ENCODE results near the gene PMS2. TPM values are rescaled to one million over a fixed set of nuclear protein-coding genes. Genes with fewer than 3 reads are reported as not detected.
A peak's percentile ranks its signal among the peaks of the same experiment; 100 is the strongest.
"Not testable (repeated sequence)": the region's sequence is repeated elsewhere in the genome, so short reads cannot be mapped to it uniquely, and the experiment has no call there.

Gene PMS2
- total RNA-seq, 1 experiment from 2014 or later, result 18.9 TPM

GRCh38 chr7:6012355-6013104, 3.7 kb upstream of the PMS2 start:
- H3K27me3 Mint-ChIP-seq (ENCODE audit: insufficient read depth, unreplicated experiment), result no peaks in the 10 kb centered on the region
- DNase-seq (ENCODE audit: unreplicated experiment), result no peak
- POLR2A ChIA-PET, result interaction anchor here (0.6 to 1.3 kb wide), 2 partner anchors 12 to 80 kb away, joined by 3 to 7 read pairs; no protein-coding TSS in a partner anchor
- no peaks in the 10 kb centered on the region for H3K9me3 Mint-ChIP-seq (ENCODE audit: unreplicated experiment)
- TF ChIP-seq CTCF (IDR thresholded peaks at IDR 0.05; ENCODE audit: unreplicated experiment), result no peak
- H3K4me3 Mint-ChIP-seq (ENCODE audit: unreplicated experiment), result no peak overlapping the region
- peaks cover 48% of the 10 kb centered on the region for H3K36me3 Mint-ChIP-seq (ENCODE audit: insufficient read depth, unreplicated experiment)
- peak overlapping the region; percentile 21 for H3K27ac Mint-ChIP-seq (ENCODE audit: low read depth, unreplicated experiment)
- CTCF ChIA-PET, result no interaction called here
- intact Hi-C loops (cut with micrococcal nuclease), result no loop called here
- H3K4me1 Mint-ChIP-seq (ENCODE audit: insufficient read depth, unreplicated experiment), result peaks cover 36% of the 10 kb centered on the region
- no TSS peak for BruUV-seq (replicated peaks)

DNA sequence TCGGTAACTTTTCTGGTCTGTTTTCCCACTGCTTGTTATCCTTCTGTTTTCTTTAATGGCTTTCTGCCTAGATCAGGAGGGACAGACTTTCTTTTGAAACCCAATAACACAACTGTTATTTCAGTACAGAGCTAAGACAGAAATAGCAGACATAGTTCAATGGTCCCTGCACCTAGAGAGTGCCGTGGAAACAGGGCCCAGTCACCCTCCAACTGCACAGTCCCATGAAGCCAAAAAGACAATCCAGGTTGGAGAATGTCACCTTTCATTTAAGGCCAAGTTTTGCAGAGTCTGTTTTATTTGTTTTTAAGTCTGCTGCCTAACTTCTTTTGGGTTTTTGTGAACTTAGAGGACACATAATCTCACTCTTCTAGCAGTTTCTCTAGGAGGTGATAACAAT, 2.7 kb upstream of the PMS2 start:
- intact Hi-C loops (cut with micrococcal nuclease), result no loop called here
- H3K9me3 Mint-ChIP-seq (ENCODE audit: unreplicated experiment), result no peaks in the 10 kb centered on the region
- H3K4me1 Mint-ChIP-seq (ENCODE audit: insufficient read depth, unreplicated experiment), result peaks cover 45% of the 10 kb centered on the region
- no peak for DNase-seq (ENCODE audit: unreplicated experiment)
- peak overlapping the region; percentile 83 for H3K4me3 Mint-ChIP-seq (ENCODE audit: unreplicated experiment)
- POLR2A ChIA-PET, result interaction anchor here (0.6 to 1.3 kb wide), 2 partner anchors 13 to 81 kb away, joined by 3 to 7 read pairs; no protein-coding TSS in a partner anchor
- H3K27me3 Mint-ChIP-seq (ENCODE audit: insufficient read depth, unreplicated experiment), result no peaks in the 10 kb centered on the region
- no peak overlapping the region for H3K27ac Mint-ChIP-seq (ENCODE audit: low read depth, unreplicated experiment)
- TF ChIP-seq CTCF (IDR thresholded peaks at IDR 0.05; ENCODE audit: unreplicated experiment), result no peak
- no TSS peak for BruUV-seq (replicated peaks)
- CTCF ChIA-PET, result no interaction called here
- H3K36me3 Mint-ChIP-seq (ENCODE audit: insufficient read depth, unreplicated experiment), result peaks cover 39% of the 10 kb centered on the region

DNA sequence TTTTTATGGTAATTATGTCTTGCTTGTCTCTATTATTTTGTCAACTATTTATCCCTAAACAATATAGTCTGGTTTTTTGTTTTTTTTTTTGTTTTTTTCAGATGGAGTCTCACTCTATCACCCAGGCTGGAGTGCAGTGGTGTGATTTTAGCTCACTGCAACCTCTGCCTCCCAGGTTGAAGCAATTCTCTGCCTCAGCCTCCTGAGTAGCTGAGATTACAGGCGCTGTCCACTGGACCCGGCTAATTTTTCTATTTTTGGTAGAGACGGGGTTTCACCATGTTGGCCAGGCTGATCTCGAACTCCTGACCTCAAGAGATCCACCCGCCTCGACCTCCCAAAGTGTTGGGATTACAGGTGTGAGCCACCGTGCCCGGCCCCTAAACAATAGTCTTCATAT, 1.5 kb upstream of the PMS2 start:
- Mint-ChIP-seq H3K4me1 (ENCODE audit: insufficient read depth, unreplicated experiment) (peaks cover 39% of the 10 kb centered on the region), H3K4me3 (ENCODE audit: unreplicated experiment) (peak overlapping the region; percentile 83), H3K27ac (ENCODE audit: low read depth, unreplicated experiment) (peak overlapping the region; percentile 88), H3K36me3 (ENCODE audit: insufficient read depth, unreplicated experiment) (peaks cover 27% of the 10 kb centered on the region)
- H3K27me3 Mint-ChIP-seq (ENCODE audit: insufficient read depth, unreplicated experiment); DNase-seq (ENCODE audit: unreplicated experiment); CTCF ChIA-PET; intact Hi-C loops (cut with micrococcal nuclease); H3K9me3 Mint-ChIP-seq (ENCODE audit: unreplicated experiment); BruUV-seq (replicated peaks): not testable (repeated sequence)
- POLR2A ChIA-PET, result interaction anchor here (1.0 to 1.2 kb wide), 2 partner anchors 73 to 96 kb away, joined by 3 to 8 read pairs; no protein-coding TSS in a partner anchor

GRCh38 chr7:6007835-6008590, 836 bp downstream of the PMS2 start:
- ChIA-PET POLR2A (interaction anchor here (0.6 to 4.7 kb wide), 9 partner anchors 12 to 440 kb away, joined by 3 to 38 read pairs (median 4); partner anchors contain the start of gene DAGLB), CTCF (interaction anchor here (0.6 to 2.5 kb wide), 4 partner anchors 9 to 99 kb away, joined by 3 to 9 read pairs (median 4); no protein-coding TSS in a partner anchor)
- Mint-ChIP-seq H3K27ac (ENCODE audit: low read depth, unreplicated experiment) (peak overlapping the region; percentile 88), H3K4me3 (ENCODE audit: unreplicated experiment) (peak overlapping the region; percentile 83), H3K36me3 (ENCODE audit: insufficient read depth, unreplicated experiment) (peaks cover 38% of the 10 kb centered on the region), H3K4me1 (ENCODE audit: insufficient read depth, unreplicated experiment) (peaks cover 32% of the 10 kb centered on the region)
- BruUV-seq (replicated peaks); H3K27me3 Mint-ChIP-seq (ENCODE audit: insufficient read depth, unreplicated experiment); DNase-seq (ENCODE audit: unreplicated experiment); intact Hi-C loops (cut with micrococcal nuclease); H3K9me3 Mint-ChIP-seq (ENCODE audit: unreplicated experiment): not testable (repeated sequence)

All from MCF 10A (cell line).